A549 (cell line): Measurements from ENCODE around the gene MC2R. TPM values are rescaled to one million over a fixed set of nuclear protein-coding genes. Genes with fewer than 3 reads are reported as not detected.

Source experiments
- ATAC-seq, 2 experiments: fragments of 200-7000 bp in 1 of 2; fragments of >200 bp in 1 of 2; cut with Nextera tagmentation in 1 of 2; cut with Tn5 transposase in 1 of 2; 3 replicates each; pipeline versions ENCODE4 v1.8.0 to v1.9.1; 2018 to 2020; ENCODE audit warnings: mild to moderate bottlenecking in 1 of 2, moderate library complexity in 1 of 2
- CTCF ChIA-PET: fragments of 300-600 bp; sonication (Branson Sonifier 250); formaldehyde crosslinking; extraction: SDS; loops from one replicate; lab custom pipeline; 2021; ENCODE audit warnings: antibody characterized with exemption, inconsistent platforms; lab: Yijun Ruan, JAX
- POLR2A ChIA-PET: fragments of 350-600 bp; formaldehyde crosslinking; extraction: SDS; loops from one replicate; lab custom pipeline; 2021; ENCODE audit warnings: antibody characterized with exemption, inconsistent platforms; lab: Yijun Ruan, JAX
- DNase-seq, 2 experiments: peaks; one replicate each; pipeline versions ENCODE4 v3.0.0 to v3.0.0-alpha.2; 2011 to 2016; ENCODE audit warnings: low read depth in 1 of 2, low spot score in 1 of 2
- FAIRE-seq: peaks from 2 replicates; lab custom pipeline; 2011; peaks lifted over from hg19 to GRCh38; lab: Jason Lieb, UNC
- H3K27ac ChIP-seq, 2 experiments: fragments of >200 bp; sonication (Bioruptor Twin); formaldehyde crosslinking; 3 replicates each; pipeline ENCODE4 v1.5.1; 2016 to 2017
- H3K4me1 ChIP-seq: fragments of >200 bp; sonication (Bioruptor Twin); formaldehyde crosslinking; 3 replicates; pipeline ENCODE4 v1.6.1; 2016
- H3K4me2 ChIP-seq: fragments of >200 bp; sonication (Bioruptor Twin); formaldehyde crosslinking; 3 replicates; pipeline ENCODE4 v1.6.1; 2016
- H3K4me3 ChIP-seq: fragments of >200 bp; sonication (Bioruptor Twin); formaldehyde crosslinking; 3 replicates; pipeline ENCODE4 v1.5.1; 2016
- H3K9me3 ChIP-seq: fragments of >200 bp; sonication (Bioruptor Twin); formaldehyde crosslinking; 3 replicates; pipeline ENCODE4 v1.6.1; 2016
- CBX8 ChIP-seq: fragments of 200-600 bp; sonication (generic); IDR thresholded peaks from 2 replicates; pipeline ENCODE4 v1.6.1; 2016
- CHD2 ChIP-seq: fragments of 150-350 bp; IDR thresholded peaks from 2 replicates; pipeline ENCODE4 v1.6.1; 2014; ENCODE audit warnings: low read length; ENCODE audit not compliant: partially characterized antibody
- CHD4 ChIP-seq: fragments of 200-600 bp; sonication (generic); IDR thresholded peaks from 2 replicates; pipeline ENCODE4 v1.6.1; 2016; ENCODE audit warnings: antibody characterized with exemption, mild to moderate bottlenecking, borderline replicate concordance
- E2F6 ChIP-seq: IDR thresholded peaks from 2 replicates; pipeline ENCODE4 v1.6.1; 2012; ENCODE audit warnings: low read depth, borderline replicate concordance
- EHMT2 ChIP-seq: fragments of 200-600 bp; sonication (generic); IDR thresholded peaks from 2 replicates; pipeline ENCODE4 v1.6.1; 2016; ENCODE audit warnings: antibody characterized with exemption, low read depth, mild to moderate bottlenecking, moderate library complexity
- EP300 ChIP-seq, 2 experiments: fragments of >200 bp; sonication (Bioruptor Twin); formaldehyde crosslinking; IDR thresholded peaks; 2 replicates in 1 of 2; 3 replicates in 1 of 2; pipeline ENCODE4 v1.6.1; 2016 to 2017
- ESRRA ChIP-seq: fragments of 150-350 bp; IDR thresholded peaks from 2 replicates; pipeline ENCODE4 v1.6.1; 2014; ENCODE audit warnings: mild to moderate bottlenecking, low read length, borderline replicate concordance
- FOSB ChIP-seq: fragments of 250-450 bp; sonication (Bioruptor Pico); IDR thresholded peaks from 2 replicates; pipeline ENCODE4 v1.5.0; 2020; ENCODE audit warnings: mild to moderate bottlenecking, moderate library complexity
- FOSL2 ChIP-seq, 2 experiments: fragments of 450-650 bp in 1 of 2; fragments of >200 bp in 1 of 2; sonication (Bioruptor Twin) in 1 of 2; formaldehyde crosslinking; IDR thresholded peaks; 2 replicates each; pipeline versions ENCODE4 v1.5.0 to v1.6.1; 2016 to 2020; ENCODE audit warnings: mild to moderate bottlenecking in 1 of 2, moderate library complexity in 1 of 2
- HDAC2 ChIP-seq: fragments of 200-600 bp; sonication (generic); IDR thresholded peaks from 2 replicates; pipeline ENCODE4 v1.6.1; 2016
- HES2 ChIP-seq: fragments of >200 bp; sonication (Bioruptor Twin); formaldehyde crosslinking; IDR thresholded peaks from 2 replicates; pipeline ENCODE4 v1.6.1; 2016
- HEYL ChIP-seq: fragments of 250-450 bp; sonication (Bioruptor Pico); IDR thresholded peaks from 2 replicates; pipeline ENCODE4 v1.8.0; 2021; ENCODE audit warnings: mild to moderate bottlenecking, moderate library complexity
- HMGXB4 ChIP-seq: fragments of 250-450 bp; sonication (Bioruptor Pico); IDR thresholded peaks from 2 replicates; pipeline ENCODE4 v1.5.0; 2021; ENCODE audit warnings: mild to moderate bottlenecking, moderate library complexity, borderline replicate concordance
- JUN ChIP-seq, 2 experiments: fragments of >200 bp; sonication (Bioruptor Twin); formaldehyde crosslinking; IDR thresholded peaks; 2 replicates in 1 of 2; 3 replicates in 1 of 2; pipeline ENCODE4 v1.6.1; 2016 to 2017
- POLR2A ChIP-seq: IDR thresholded peaks from 2 replicates; pipeline ENCODE4 v1.6.1; 2012; ENCODE audit warnings: mild to moderate bottlenecking, low read length
- RAD21 ChIP-seq, 2 experiments: fragments of >200 bp in 1 of 2; sonication (Bioruptor Twin) in 1 of 2; formaldehyde crosslinking in 1 of 2; IDR thresholded peaks in 1 of 2; conservative IDR thresholded peaks in 1 of 2; 2 replicates in 1 of 2; 3 replicates in 1 of 2; pipeline ENCODE4 v1.6.1; 2012 to 2018; ENCODE audit warnings: inconsistent platforms in 1 of 2
- RARB ChIP-seq: fragments of 250-450 bp; sonication (Bioruptor Pico); IDR thresholded peaks from 2 replicates; pipeline ENCODE4 v1.8.0; 2021; ENCODE audit warnings: mild to moderate bottlenecking, moderate library complexity
- REST ChIP-seq: fragments of 200-600 bp; sonication (generic); IDR thresholded peaks from 2 replicates; pipeline ENCODE4 v1.6.1; 2016; ENCODE audit warnings: antibody characterized with exemption, mild to moderate bottlenecking, moderate library complexity
- SREBF2 ChIP-seq: fragments of 450-650 bp; IDR thresholded peaks from 2 replicates; pipeline ENCODE4 v1.6.1; 2014; ENCODE audit warnings: mild to moderate bottlenecking, moderate library complexity
- TP53 ChIP-seq: fragments of 250-450 bp; sonication (Bioruptor Pico); IDR thresholded peaks from 2 replicates; pipeline ENCODE4 v1.5.0; 2021; ENCODE audit warnings: mild to moderate bottlenecking, moderate library complexity
- ZFP36 ChIP-seq: fragments of 450-650 bp; IDR thresholded peaks from 2 replicates; pipeline ENCODE4 v1.6.1; 2014; ENCODE audit warnings: borderline replicate concordance; ENCODE audit not compliant: partially characterized antibody
- ZNF302 ChIP-seq: fragments of 250-450 bp; sonication (Bioruptor Pico); IDR thresholded peaks from 2 replicates; pipeline ENCODE4 v1.9.0; 2021; ENCODE audit warnings: inconsistent platforms, mild to moderate bottlenecking, moderate library complexity
- WGBS: methylation state at CpG from one replicate; pipeline ENCODE4 v1.1.6; 2017; ENCODE audit errors: missing lambda C conversion rate; 5-methylcytosine and 5-hydroxymethylcytosine counted together
- polyA plus RNA-seq, 4 experiments: library from polyadenylated mRNA; depleted of rRNA in 3 of 4; stranded (reverse); fragments of >200 nt; fragmentation: RNase III in 1 of 4; extraction: RNeasy Plus Mini Kit Qiagen cat#74134 plus additional on column Dnase treatment in 1 of 4; gene quantifications; 2 replicates in 3 of 4; 3 replicates in 1 of 4; pipeline ENCODE4 v1.2.3, GENCODE V29; 2011 to 2017

Gene MC2R
- polyA plus RNA-seq, 2 of the 4 experiments (the other 2 are of a cell fraction) = not detected

GRCh38 chr18:13879492-13879891 is 35.8 kb downstream of the MC2R start (continued):
- TF ChIP-seq EP300 (IDR thresholded peaks at IDR 0.05) = no peak
- TF ChIP-seq REST = no peak
- no peak for TF ChIP-seq HES2
- TF ChIP-seq ZNF302 = no peak
- TF ChIP-seq FOSB (CRISPR knock-in tag) = no peak
- no peak for TF ChIP-seq HEYL
- TF ChIP-seq HDAC2 = no peak
- TF ChIP-seq CBX8 = no peak

- POLR2A ChIA-PET = no interaction called here
- CTCF ChIA-PET = no interaction called here
- no peak for DNase-seq
- H3K9me3 ChIP-seq = no peaks in the 10 kb centered on the region
- no peak for TF ChIP-seq SREBF2
- no peak for TF ChIP-seq FOSL2 (IDR thresholded peaks at IDR 0.05)
- no peak for TF ChIP-seq FOSL2 (CRISPR knock-in tag; IDR thresholded peaks at IDR 0.05)
- no peak for TF ChIP-seq HES2
- TF ChIP-seq FOSB (CRISPR knock-in tag) = no peak
- no peak for TF ChIP-seq E2F6
- TF ChIP-seq HMGXB4 (CRISPR knock-in tag) = no peak
- TF ChIP-seq CHD4 = no peak
- no peak for TF ChIP-seq EP300 (IDR thresholded peaks at IDR 0.05)
- TF ChIP-seq EHMT2 = no peak
- 17% methylated on average over 2 of the region's 2 CpGs for WGBS
- FAIRE-seq = no peak
- H3K4me2 ChIP-seq = no peak overlapping the region
- no peak overlapping the region for H3K27ac ChIP-seq
- no peak for ATAC-seq
- H3K4me1 ChIP-seq = no peaks in the 10 kb centered on the region
- no peak overlapping the region for H3K4me3 ChIP-seq
Observed at GRCh38 chr18:13878857-13879256, 36.5 kb downstream of the MC2R start.

GRCh38 chr18:13877157-13877556 is 38.2 kb downstream of the MC2R start:
- ATAC-seq = no peak
- Histone ChIP-seq H3K27ac (no peak overlapping the region), H3K4me3 (no peak overlapping the region), H3K4me2 (no peak overlapping the region), H3K9me3 (no peaks in the 10 kb centered on the region), H3K4me1 (no peaks in the 10 kb centered on the region)
- ChIA-PET CTCF (no interaction called here), POLR2A (no interaction called here)
- 37% methylated on average over 4 of the region's 4 CpGs for WGBS
- no peak for FAIRE-seq
- DNase-seq = no peak
- TF ChIP-seq RARB (CRISPR knock-in tag) (no peak), RAD21 (conservative IDR thresholded peaks at IDR 0.05 in 1 of 2, IDR thresholded peaks at IDR 0.05 in 1 of 2) (no peak), JUN (IDR thresholded peaks at IDR 0.05) (no peak), ZFP36 (no peak), CHD2 (no peak), POLR2A (no peak), ESRRA (no peak), TP53 (no peak)
